AG10803 (cell line): Measurements from ENCODE around the gene UNC5C.

Experiments used
- DNase-seq: peaks from one replicate; pipeline ENCODE4 v3.0.0; 2010; ENCODE audit warnings: low read depth
- H3K4me3 ChIP-seq: 2 replicates; pipeline ENCODE4 v1.5.1; 2011; ENCODE audit warnings: mild to moderate bottlenecking, low read length, control low read depth
- CTCF ChIP-seq: conservative IDR thresholded peaks from 2 replicates; pipeline ENCODE4 v1.5.1; 2011; ENCODE audit warnings: mild to moderate bottlenecking, low read length, control low read depth, inconsistent platforms

UNC5C gene

GRCh38 chr4:95388911-95389310 lies 159.9 kb downstream of the UNC5C start:
- no peak overlapping the region for H3K4me3 ChIP-seq
- DNase-seq = no peak
- TF ChIP-seq CTCF = no peak

GRCh38 chr4:95387719-95388118 lies 161.1 kb downstream of the UNC5C start:
- DNase-seq = no peak
- TF ChIP-seq CTCF = no peak
- no peak overlapping the region for H3K4me3 ChIP-seq

GRCh38 chr4:95386410-95386809 lies 162.4 kb downstream of the UNC5C start:
- no peak overlapping the region for H3K4me3 ChIP-seq
- DNase-seq = no peak
- TF ChIP-seq CTCF = no peak

- H3K4me3 ChIP-seq = no peak overlapping the region
- DNase-seq = no peak
- no peak for TF ChIP-seq CTCF
These were observed 166.8 kb downstream of the UNC5C start for GRCh38 chr4:95381843-95382580.

GRCh38 chr4:95379633-95380032 lies 169.1 kb downstream of the UNC5C start:
- no peak for TF ChIP-seq CTCF
- DNase-seq = no peak
- H3K4me3 ChIP-seq = no peak overlapping the region

GRCh38 chr4:95377366-95377900 lies 171.3 kb downstream of the UNC5C start:
- TF ChIP-seq CTCF = no peak
- H3K4me3 ChIP-seq = no peak overlapping the region
- DNase-seq = no peak

GRCh38 chr4:95371476-95372224 lies 177.1 kb downstream of the UNC5C start:
- no peak for DNase-seq
- no peak for TF ChIP-seq CTCF

More at GRCh38 chr4:95371476-95372224, 177.1 kb downstream of the UNC5C start:
- no peak overlapping the region for H3K4me3 ChIP-seq
